RKO (cell line): ENCODE data around the gene NUP210.

ENCODE experiments used
- DNase-seq: peaks from one replicate; pipeline ENCODE4 v3.0.0-alpha.2; 2016; ENCODE audit warnings: low spot score

The NUP210 gene

DNA sequence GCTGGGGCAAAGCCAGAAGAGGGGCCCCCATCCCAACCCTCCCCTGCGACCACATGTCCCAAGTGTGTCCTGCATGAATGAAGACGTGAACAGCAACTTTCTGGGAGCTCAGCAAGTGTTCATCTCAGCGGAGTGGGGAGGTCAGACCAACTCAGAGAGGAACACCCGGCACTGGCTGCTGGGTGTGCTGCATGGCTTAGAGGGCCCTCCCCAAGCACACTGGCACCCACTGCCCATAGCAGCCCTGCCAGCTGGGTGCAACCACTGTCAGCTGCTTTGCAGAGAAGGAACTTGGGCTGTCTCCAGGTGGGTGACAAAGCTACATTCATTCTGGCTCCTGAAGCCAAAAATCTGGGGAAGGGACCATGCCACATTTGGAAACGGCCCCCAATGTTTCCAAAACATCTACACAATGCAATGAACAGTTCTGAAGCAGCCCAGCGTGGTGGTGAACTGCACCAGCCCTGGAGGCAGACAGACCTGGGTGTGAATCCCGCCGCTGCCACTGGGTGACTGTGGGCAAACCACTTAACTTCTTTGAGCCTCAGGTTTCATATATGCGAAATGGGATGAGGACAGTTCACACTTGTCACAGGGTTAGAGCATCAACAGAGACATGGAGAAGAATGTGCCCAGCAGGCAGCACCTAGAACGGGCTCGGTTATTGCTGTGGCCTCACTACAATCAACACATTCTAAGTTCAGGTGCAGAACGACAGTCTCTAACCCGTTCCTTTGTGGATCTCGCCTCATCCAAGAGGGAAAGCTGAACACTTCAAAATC lies 145.4 kb downstream of the NUP210 start:
- DNase-seq: no peak

- no peak for DNase-seq
Measured at GRCh38 chr3:13274125-13274524, 146.0 kb downstream of the NUP210 start.

GRCh38 chr3:13273604-13274105 lies 146.5 kb downstream of the NUP210 start:
- DNase-seq: no peak

DNA sequence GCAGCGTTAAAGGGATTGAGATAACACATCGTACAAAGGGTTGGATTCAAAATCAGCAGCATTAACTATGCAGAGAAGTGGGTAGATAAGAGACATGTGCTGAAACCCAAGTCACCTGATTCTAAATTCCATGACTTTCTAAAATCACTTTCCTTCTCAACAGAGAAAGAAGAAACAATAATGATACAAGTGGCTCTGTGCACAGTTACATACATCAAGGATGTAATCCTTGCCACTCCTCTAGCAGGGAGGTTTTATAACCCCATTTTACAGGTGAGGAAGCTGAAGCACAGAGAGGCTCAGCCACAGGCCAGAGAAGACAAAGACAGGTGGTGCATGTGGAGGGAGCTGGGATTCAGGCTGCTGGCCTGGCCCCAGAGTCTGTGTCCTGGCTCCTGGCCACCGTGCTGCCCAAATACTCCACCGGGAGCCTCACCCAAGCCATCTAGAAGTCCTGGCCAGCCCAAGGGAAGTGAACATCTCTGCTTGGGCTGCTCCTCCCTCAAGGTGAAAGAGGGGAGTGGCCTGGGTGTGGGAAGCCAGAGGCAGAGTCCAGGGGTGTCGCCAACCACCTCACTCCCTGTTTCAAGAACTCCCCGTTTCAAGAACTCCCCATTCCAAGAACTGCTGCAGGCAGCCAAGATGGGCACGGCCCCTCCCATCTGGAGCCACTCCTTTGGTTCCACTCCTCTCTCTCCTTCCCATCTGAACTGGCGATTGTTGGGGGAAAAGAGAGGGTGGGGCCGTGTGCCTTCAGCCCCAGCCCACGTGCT lies 147.1 kb downstream of the NUP210 start:
- no peak for DNase-seq

GRCh38 chr3:13269711-13270378 lies 150.3 kb downstream of the NUP210 start:
- DNase-seq: no peak

DNA sequence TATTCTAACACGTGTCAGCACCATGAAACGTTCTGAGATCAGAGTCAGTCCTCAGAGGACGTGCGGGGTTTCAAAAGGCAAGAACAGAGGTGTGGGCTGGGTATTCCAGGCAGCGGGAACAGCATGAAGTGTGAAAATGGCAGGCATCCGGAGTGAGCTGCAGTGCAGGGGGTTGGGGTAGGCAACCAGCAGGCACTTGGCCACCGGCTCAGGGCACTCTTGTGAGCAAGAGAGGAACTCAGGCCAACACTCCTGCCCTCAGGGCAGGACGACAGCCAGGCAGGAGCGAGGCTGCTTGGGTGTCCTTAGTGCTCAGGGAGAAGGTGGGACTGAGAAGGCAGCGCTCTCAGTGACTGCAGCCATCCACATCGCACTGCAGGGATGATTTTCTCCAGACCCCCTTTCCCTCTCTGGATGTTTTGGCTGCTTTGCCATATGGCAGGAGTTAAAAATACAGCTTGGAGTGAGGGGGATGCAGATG lies 151.1 kb downstream of the NUP210 start:
- DNase-seq: no peak

- no peak for DNase-seq
Measured at GRCh38 chr3:13268120-13268519, 152.0 kb downstream of the NUP210 start.

DNA sequence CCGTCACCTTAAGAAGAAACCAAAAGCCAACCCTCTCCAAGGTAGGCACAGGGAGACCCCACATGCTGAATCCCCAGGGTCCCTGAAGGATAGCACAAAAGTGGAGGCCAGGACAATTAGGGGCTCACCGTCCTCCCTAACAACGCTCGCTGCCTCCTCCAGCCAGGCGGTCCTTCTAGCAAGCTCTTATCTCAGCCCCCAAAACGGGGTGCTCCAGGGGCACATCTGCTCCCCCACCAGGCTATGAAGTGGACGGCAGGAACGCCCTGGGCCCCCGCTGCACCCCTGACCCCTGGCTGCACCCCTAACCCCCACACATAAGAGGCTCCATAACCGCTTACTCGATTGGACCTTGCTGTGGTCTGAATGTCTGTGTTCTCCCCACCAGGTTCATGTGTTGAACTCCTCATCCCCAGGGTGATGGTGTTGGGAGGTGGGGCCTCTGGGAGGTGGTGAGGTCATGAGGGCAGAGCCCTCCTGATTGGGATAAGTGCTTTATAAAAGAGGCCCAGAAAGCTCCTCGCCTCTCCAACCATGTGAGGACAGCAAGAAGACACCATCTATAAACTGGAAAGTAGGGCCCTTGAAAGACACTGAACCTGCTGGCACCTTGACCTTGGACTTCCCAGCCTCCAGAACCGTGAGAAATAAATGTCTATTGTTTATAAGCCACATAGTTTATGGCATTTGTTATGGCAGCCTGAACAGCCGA lies 153.3 kb downstream of the NUP210 start:
- no peak for DNase-seq
